PC-3 (cell line): Measurements from ENCODE around the gene ZNF710. TPM values are rescaled to one million over a fixed set of nuclear protein-coding genes. Genes with fewer than 3 reads are reported as not detected.
A peak's percentile ranks its signal among the peaks of the same experiment; 100 is the strongest.

Experiments
- ATAC-seq: fragments of 200-7000 bp; cut with Tn5 transposase; 2 replicates; pipeline ENCODE4 v1.9.1; 2020; ENCODE audit warnings: mild to moderate bottlenecking, moderate library complexity
- BruUV-seq: library from RNA; stranded (reverse); fragments of 400-500 nt; replicated peaks from 2 replicates; lab custom pipeline; 2021; lab: Mats Ljungman, UMichigan
- CTCF ChIA-PET: fragments of 300-600 bp; sonication (Branson Sonifier 250); formaldehyde crosslinking; loops from one replicate; lab custom pipeline; 2022; ENCODE audit warnings: antibody characterized with exemption; lab: Charles Lee
- POLR2A ChIA-PET: fragments of 300-600 bp; sonication (Branson Sonifier 250); formaldehyde crosslinking; loops from one replicate; lab custom pipeline; 2022; ENCODE audit warnings: antibody characterized with exemption; ENCODE audit not compliant: unreplicated experiment; lab: Charles Lee
- DNase-seq: peaks from one replicate; pipeline ENCODE4 v3.0.0-alpha.2; 2015
- H2AFZ ChIP-seq: fragments of 300-600 bp; sonication (generic); 2 replicates; pipeline ENCODE4 v1.6.0; 2016; ENCODE audit warnings: antibody characterized with exemption, low read length
- H3F3A ChIP-seq: fragments of 300-600 bp; sonication (generic); one replicate; pipeline ENCODE4 v1.6.0; 2017; ENCODE audit warnings: antibody characterized with exemption, low read length, control low read depth, mild to moderate bottlenecking; ENCODE audit not compliant: unreplicated experiment
- H3K27ac ChIP-seq: fragments of 300-600 bp; sonication (generic); 2 replicates; pipeline ENCODE4 v1.5.1; 2016; ENCODE audit warnings: mild to moderate bottlenecking, low read length
- H3K27me3 ChIP-seq: fragments of 300-600 bp; sonication (generic); 2 replicates; pipeline ENCODE4 v1.6.1; 2016; ENCODE audit warnings: low read length, mixed read lengths
- H3K36me3 ChIP-seq: fragments of 300-600 bp; sonication (generic); 2 replicates; pipeline ENCODE4 v1.6.1; 2016; ENCODE audit warnings: low read depth, mixed run types, low read length, mixed read lengths
- H3K4me1 ChIP-seq: fragments of 300-600 bp; sonication (generic); 2 replicates; pipeline ENCODE4 v1.5.1; 2016; ENCODE audit warnings: low read length; ENCODE audit not compliant: insufficient read depth
- H3K4me2 ChIP-seq: fragments of 300-600 bp; sonication (generic); 2 replicates; pipeline ENCODE4 v1.6.0; 2016; ENCODE audit warnings: low read length
- H3K4me3 ChIP-seq: fragments of 300-600 bp; sonication (generic); 2 replicates; pipeline ENCODE4 v1.5.1; 2016; ENCODE audit warnings: mild to moderate bottlenecking, low read length, mixed read lengths
- H3K79me2 ChIP-seq: fragments of 300-600 bp; sonication (generic); 2 replicates; pipeline ENCODE4 v1.6.1; 2017; ENCODE audit warnings: low read length, mixed read lengths
- H3K9ac ChIP-seq: fragments of 300-600 bp; sonication (generic); 2 replicates; pipeline ENCODE4 v1.6.0; 2016; ENCODE audit warnings: mild to moderate bottlenecking, low read length
- H3K9me2 ChIP-seq: fragments of 300-600 bp; sonication (generic); replicated peaks from 2 replicates; pipeline ENCODE4 v1.6.1; 2016; ENCODE audit warnings: mixed run types, low read length, mixed read lengths
- H3K9me3 ChIP-seq: fragments of 300-600 bp; sonication (generic); 2 replicates; pipeline ENCODE4 v1.6.1; 2016; ENCODE audit warnings: low read length, mixed read lengths
- H4K20me1 ChIP-seq: fragments of 300-600 bp; sonication (generic); 2 replicates; pipeline ENCODE4 v1.6.1; 2016; ENCODE audit warnings: low read length, mixed read lengths
- EZH2 ChIP-seq: fragments of 300-600 bp; sonication (generic); IDR thresholded peaks from one replicate; pipeline ENCODE4 v1.6.1; 2017; ENCODE audit warnings: antibody characterized with exemption, mild to moderate bottlenecking, low read length; ENCODE audit not compliant: unreplicated experiment
- EZH2phosphoT487 ChIP-seq: fragments of 300-600 bp; sonication (generic); IDR thresholded peaks from 2 replicates; pipeline ENCODE4 v1.6.1; 2018; ENCODE audit warnings: mild to moderate bottlenecking, antibody characterized with exemption, low read length, borderline replicate concordance
- intact Hi-C: fragments of 100-400 bp; cut with micrococcal nuclease; formaldehyde crosslinking; loops from 2 replicates; pipeline ENCODE4 v1.9.0; 2023
- total RNA-seq: library from RNA; depleted of rRNA; stranded (reverse); fragments of >200 nt; gene quantifications from 2 replicates; pipeline ENCODE4 v1.2.3, GENCODE V29; 2014
- TF ChIP-seq, protein P1 (sequence below): fragments of 300-600 bp; sonication (generic); conservative IDR thresholded peaks from 2 replicates; pipeline ENCODE4 v1.5.1; 2017; ENCODE audit warnings: antibody characterized with exemption, low read depth, mild to moderate bottlenecking, low read length

Gene ZNF710
- total RNA-seq, 1 experiment from 2014 or later = 12.9 TPM

DNA sequence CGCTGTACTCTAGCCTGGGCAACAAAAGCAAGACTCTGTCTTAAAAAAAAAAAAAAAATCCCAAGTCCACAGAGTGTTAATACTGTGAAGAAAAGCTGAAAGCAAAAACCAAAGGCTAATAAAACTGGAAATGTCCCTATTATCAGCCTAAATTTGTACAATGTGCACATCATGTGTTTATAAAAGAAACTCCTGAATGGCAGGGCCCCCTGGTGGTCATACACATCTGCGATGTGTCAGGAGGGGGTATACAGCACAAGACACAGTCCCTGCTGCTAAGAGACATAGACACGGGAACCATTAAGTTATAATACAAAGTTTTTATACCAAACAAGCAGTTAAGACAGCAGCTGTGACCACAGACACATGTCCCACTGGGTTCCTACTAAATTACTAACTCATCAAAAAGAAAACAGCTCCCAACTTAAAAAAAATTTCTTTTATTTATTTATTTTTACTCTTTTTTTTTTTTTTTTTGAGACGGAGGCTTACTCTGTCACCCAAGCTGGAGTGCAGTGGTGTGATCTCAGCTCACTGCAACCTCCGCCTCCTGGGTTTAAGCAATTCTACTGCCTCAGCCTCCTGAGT, 70.2 kb downstream of the ZNF710 start:
- DNase-seq (peak; percentile 84), ATAC-seq (peak; percentile 89)
- H4K20me1 ChIP-seq = no peaks in the 10 kb centered on the region
- no peaks in the 10 kb centered on the region for H3K9me3 ChIP-seq
- peaks cover 8% of the 10 kb centered on the region; the same call in 1 of the 2 replicates for H3K36me3 ChIP-seq
- BruUV-seq = no TSS peak
- no peaks in the 10 kb centered on the region for H3K79me2 ChIP-seq
- no peaks in the 10 kb centered on the region for H3F3A ChIP-seq
- no peak for TF ChIP-seq EZH2
- no peak for TF ChIP-seq EZH2phosphoT487
- TF ChIP-seq, protein P1, sequence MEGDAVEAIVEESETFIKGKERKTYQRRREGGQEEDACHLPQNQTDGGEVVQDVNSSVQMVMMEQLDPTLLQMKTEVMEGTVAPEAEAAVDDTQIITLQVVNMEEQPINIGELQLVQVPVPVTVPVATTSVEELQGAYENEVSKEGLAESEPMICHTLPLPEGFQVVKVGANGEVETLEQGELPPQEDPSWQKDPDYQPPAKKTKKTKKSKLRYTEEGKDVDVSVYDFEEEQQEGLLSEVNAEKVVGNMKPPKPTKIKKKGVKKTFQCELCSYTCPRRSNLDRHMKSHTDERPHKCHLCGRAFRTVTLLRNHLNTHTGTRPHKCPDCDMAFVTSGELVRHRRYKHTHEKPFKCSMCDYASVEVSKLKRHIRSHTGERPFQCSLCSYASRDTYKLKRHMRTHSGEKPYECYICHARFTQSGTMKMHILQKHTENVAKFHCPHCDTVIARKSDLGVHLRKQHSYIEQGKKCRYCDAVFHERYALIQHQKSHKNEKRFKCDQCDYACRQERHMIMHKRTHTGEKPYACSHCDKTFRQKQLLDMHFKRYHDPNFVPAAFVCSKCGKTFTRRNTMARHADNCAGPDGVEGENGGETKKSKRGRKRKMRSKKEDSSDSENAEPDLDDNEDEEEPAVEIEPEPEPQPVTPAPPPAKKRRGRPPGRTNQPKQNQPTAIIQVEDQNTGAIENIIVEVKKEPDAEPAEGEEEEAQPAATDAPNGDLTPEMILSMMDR = peak; percentile 82
- no peak overlapping the region for H3K4me3 ChIP-seq
- H3K9ac ChIP-seq = no peak overlapping the region
- no peak overlapping the region for H3K27ac ChIP-seq
- no peaks in the 10 kb centered on the region for H3K9me2 ChIP-seq
- H2AFZ ChIP-seq = no peak overlapping the region
- H3K27me3 ChIP-seq = no peaks in the 10 kb centered on the region
- CTCF ChIA-PET = interaction anchor here (0.6 to 0.7 kb wide), 3 partner anchors 100 to 221 kb away, joined by 3 to 11 read pairs (median 6); no protein-coding TSS in a partner anchor
- H3K4me2 ChIP-seq = no peak overlapping the region
- intact Hi-C loops = loop anchor here (1.0 kb wide), 3 partner anchors 66 to 173 kb away; no protein-coding TSS in a partner anchor
- H3K4me1 ChIP-seq = peaks cover 13% of the 10 kb centered on the region
- POLR2A ChIA-PET = interaction anchor here (0.5 kb wide), 1 partner anchor 69 kb away, joined by 3 read pairs; no protein-coding TSS in a partner anchor

- Histone ChIP-seq H3F3A (no peaks in the 10 kb centered on the region), H3K9ac (no peak overlapping the region), H3K27ac (no peak overlapping the region), H3K4me3 (no peak overlapping the region), H3K79me2 (no peaks in the 10 kb centered on the region), H3K36me3 (peaks cover 13% of the 10 kb centered on the region; the same call in 1 of the 2 replicates), H3K27me3 (no peaks in the 10 kb centered on the region), H4K20me1 (no peaks in the 10 kb centered on the region), H2AFZ (no peak overlapping the region), H3K9me3 (no peaks in the 10 kb centered on the region), H3K9me2 (no peaks in the 10 kb centered on the region), H3K4me2 (no peak overlapping the region), H3K4me1 (peaks cover 13% of the 10 kb centered on the region)
- BruUV-seq = no TSS peak
- ChIA-PET CTCF (no interaction called here), POLR2A (no interaction called here)
- no peak for DNase-seq
- TF ChIP-seq EZH2 = no peak
- TF ChIP-seq EZH2phosphoT487 = no peak
- TF ChIP-seq, protein P1 = no peak
- intact Hi-C loops = no loop called here
- ATAC-seq = no peak
Observed at GRCh38 chr15:90072978-90073640, 72.0 kb downstream of the ZNF710 start.

GRCh38 chr15:90074023-90074422, 72.9 kb downstream of the ZNF710 start:
- H2AFZ ChIP-seq = no peak overlapping the region
- H3K9me2 ChIP-seq = no peaks in the 10 kb centered on the region
- H3K79me2 ChIP-seq = no peaks in the 10 kb centered on the region
- no peak for TF ChIP-seq EZH2
- TF ChIP-seq, protein P1 = no peak
- no peak for TF ChIP-seq EZH2phosphoT487
- H3K4me1 ChIP-seq = peaks cover 13% of the 10 kb centered on the region
- H3K27ac ChIP-seq = no peak overlapping the region
- no peaks in the 10 kb centered on the region for H3F3A ChIP-seq
- no peak for ATAC-seq
- H3K27me3 ChIP-seq = no peaks in the 10 kb centered on the region
- no peaks in the 10 kb centered on the region for H3K9me3 ChIP-seq
- no peak overlapping the region for H3K4me2 ChIP-seq
- no peak overlapping the region for H3K4me3 ChIP-seq
- intact Hi-C loops = no loop called here
- peaks cover 16% of the 10 kb centered on the region; the same call in 1 of the 2 replicates for H3K36me3 ChIP-seq
- no TSS peak for BruUV-seq
- H4K20me1 ChIP-seq = no peaks in the 10 kb centered on the region
- DNase-seq = no peak
- no peak overlapping the region for H3K9ac ChIP-seq
- CTCF ChIA-PET = no interaction called here
- POLR2A ChIA-PET = no interaction called here
